GM06990 (cell line): Measurements from ENCODE around the gene AKAP1.
A peak's percentile ranks its signal among the peaks of the same experiment; 100 is the strongest.

Experiments used
- DNase-seq: peaks from one replicate; pipeline ENCODE4 v3.0.0-alpha.2; 2011; ENCODE audit not compliant: insufficient read length; ENCODE audit errors: extremely low read depth
- H3K27me3 ChIP-seq: replicated peaks from 2 replicates; pipeline ENCODE4 v1.6.0; 2011; ENCODE audit warnings: low read length; ENCODE audit not compliant: control insufficient read depth, insufficient read depth
- H3K36me3 ChIP-seq: 2 replicates; pipeline ENCODE4 v1.5.1; 2011; ENCODE audit warnings: low read length; ENCODE audit not compliant: control insufficient read depth, insufficient read depth
- H3K4me3 ChIP-seq: replicated peaks from 2 replicates; pipeline ENCODE4 v1.5.1; 2011; ENCODE audit warnings: low read depth, mild to moderate bottlenecking, control low read depth, low read length
- CTCF ChIP-seq: IDR thresholded peaks from 2 replicates; pipeline ENCODE4 v1.5.1; 2011; ENCODE audit warnings: low read length, control low read depth, mild to moderate bottlenecking, inconsistent platforms; ENCODE audit not compliant: insufficient read depth, poor library complexity, severe bottlenecking

The AKAP1 gene

GRCh38 chr17:57111386-57111785 is 26.3 kb downstream of the AKAP1 start:
- no peaks in the 10 kb centered on the region for H3K27me3 ChIP-seq
- no peak overlapping the region for H3K4me3 ChIP-seq
- TF ChIP-seq CTCF, result no peak
- H3K36me3 ChIP-seq, result peaks cover 29% of the 10 kb centered on the region
- no peak for DNase-seq

- H3K36me3 ChIP-seq, result peaks cover 31% of the 10 kb centered on the region
- TF ChIP-seq CTCF, result no peak
- H3K27me3 ChIP-seq, result no peaks in the 10 kb centered on the region
Measured at GRCh38 chr17:57113011-57113410, 28.0 kb downstream of the AKAP1 start.

GRCh38 chr17:57113656-57114055 is 28.6 kb downstream of the AKAP1 start:
- H3K4me3 ChIP-seq, result no peak overlapping the region
- H3K27me3 ChIP-seq, result no peaks in the 10 kb centered on the region
- no peak for TF ChIP-seq CTCF
- H3K36me3 ChIP-seq, result peaks cover 33% of the 10 kb centered on the region
- DNase-seq, result no peak

More at GRCh38 chr17:57113011-57113410, 28.0 kb downstream of the AKAP1 start:
- DNase-seq, result no peak
- no peak overlapping the region for H3K4me3 ChIP-seq

- Histone ChIP-seq H3K4me3 (no peak overlapping the region), H3K27me3 (no peaks in the 10 kb centered on the region), H3K36me3 (peaks cover 33% of the 10 kb centered on the region)
- peak; percentile 91 for TF ChIP-seq CTCF
- no peak for DNase-seq
Measured at GRCh38 chr17:57114085-57114673, 29.1 kb downstream of the AKAP1 start.

GRCh38 chr17:57115377-57115776 is 30.3 kb downstream of the AKAP1 start:
- no peak for TF ChIP-seq CTCF
- H3K36me3 ChIP-seq, result peaks cover 37% of the 10 kb centered on the region
- DNase-seq, result no peak

GRCh38 chr17:57115916-57116315 is 30.9 kb downstream of the AKAP1 start:
- no peak for TF ChIP-seq CTCF
- DNase-seq, result no peak
- peaks cover 37% of the 10 kb centered on the region for H3K36me3 ChIP-seq
- H3K4me3 ChIP-seq, result no peak overlapping the region
- H3K27me3 ChIP-seq, result no peaks in the 10 kb centered on the region

More at GRCh38 chr17:57115377-57115776, 30.3 kb downstream of the AKAP1 start:
- no peak overlapping the region for H3K4me3 ChIP-seq
- H3K27me3 ChIP-seq, result no peaks in the 10 kb centered on the region
